Lower leg skin (tissue), 4 donors: ENCODE data around the gene TMEM132E. TPM values are rescaled to one million over a fixed set of nuclear protein-coding genes. Genes with fewer than 3 reads are reported as not detected.

Experiments used
- DNase-seq, 2 donors: peaks; one replicate each; pipeline ENCODE4 v3.0.0-alpha.2; 2019; ENCODE audit warnings: low spot score in 2 of 2
- H3K4me3 ChIP-seq: fragments of 200-600 bp; sonication (generic); 2 replicates; pipeline ENCODE4 v1.5.1; 2017; ENCODE audit warnings: mild to moderate bottlenecking, low read depth; ENCODE audit not compliant: poor library complexity, severe bottlenecking
- POLR2A ChIP-seq, 2 donors: fragments of 450-650 bp; IDR thresholded peaks; one replicate each; pipeline ENCODE4 v1.6.1; 2016 to 2017; ENCODE audit warnings: antibody characterized with exemption in 2 of 2, mild to moderate bottlenecking in 1 of 2, moderate library complexity in 1 of 2
- WGBS, 2 donors: methylation state at CpG; one replicate each; pipeline ENCODE4 v1.1.5; 2018; 5-methylcytosine and 5-hydroxymethylcytosine counted together
- intact Hi-C: fragments of 100-400 bp; cut with DNase I; formaldehyde crosslinking; loops from one replicate; pipeline ENCODE4 v1.15.0; 2023; ENCODE audit warnings: low total_unique reads
- total RNA-seq, 4 donors: library from RNA; depleted of rRNA; stranded (reverse); fragments of >200 nt; gene quantifications; one replicate each; pipeline ENCODE4 v1.1.0, GENCODE V29; 2016
- TF ChIP-seq, protein P1 (sequence below), 3 donors: fragments of 450-650 bp; IDR thresholded peaks; one replicate each; pipeline ENCODE4 v1.5.1; 2016; ENCODE audit warnings: antibody characterized with exemption in 3 of 3, mild to moderate bottlenecking in 3 of 3, moderate library complexity in 2 of 3

TMEM132E gene
- total RNA-seq, 4 donors from 2014 or later, result 0.10 TPM; not detected in 3

GRCh38 chr17:34610039-34610438 lies 30.7 kb downstream of the TMEM132E start:
- DNase-seq, result no peak
- H3K4me3 ChIP-seq, result no peak overlapping the region
- WGBS, 2 donors, result 46 to 47% methylated on average over 5 of the region's 5 CpGs
- TF ChIP-seq, protein P1, sequence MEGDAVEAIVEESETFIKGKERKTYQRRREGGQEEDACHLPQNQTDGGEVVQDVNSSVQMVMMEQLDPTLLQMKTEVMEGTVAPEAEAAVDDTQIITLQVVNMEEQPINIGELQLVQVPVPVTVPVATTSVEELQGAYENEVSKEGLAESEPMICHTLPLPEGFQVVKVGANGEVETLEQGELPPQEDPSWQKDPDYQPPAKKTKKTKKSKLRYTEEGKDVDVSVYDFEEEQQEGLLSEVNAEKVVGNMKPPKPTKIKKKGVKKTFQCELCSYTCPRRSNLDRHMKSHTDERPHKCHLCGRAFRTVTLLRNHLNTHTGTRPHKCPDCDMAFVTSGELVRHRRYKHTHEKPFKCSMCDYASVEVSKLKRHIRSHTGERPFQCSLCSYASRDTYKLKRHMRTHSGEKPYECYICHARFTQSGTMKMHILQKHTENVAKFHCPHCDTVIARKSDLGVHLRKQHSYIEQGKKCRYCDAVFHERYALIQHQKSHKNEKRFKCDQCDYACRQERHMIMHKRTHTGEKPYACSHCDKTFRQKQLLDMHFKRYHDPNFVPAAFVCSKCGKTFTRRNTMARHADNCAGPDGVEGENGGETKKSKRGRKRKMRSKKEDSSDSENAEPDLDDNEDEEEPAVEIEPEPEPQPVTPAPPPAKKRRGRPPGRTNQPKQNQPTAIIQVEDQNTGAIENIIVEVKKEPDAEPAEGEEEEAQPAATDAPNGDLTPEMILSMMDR (IDR thresholded peaks at IDR 0.05), result no peak
- no peak for TF ChIP-seq POLR2A (IDR thresholded peaks at IDR 0.05)
- intact Hi-C loops, result no loop called here

DNA sequence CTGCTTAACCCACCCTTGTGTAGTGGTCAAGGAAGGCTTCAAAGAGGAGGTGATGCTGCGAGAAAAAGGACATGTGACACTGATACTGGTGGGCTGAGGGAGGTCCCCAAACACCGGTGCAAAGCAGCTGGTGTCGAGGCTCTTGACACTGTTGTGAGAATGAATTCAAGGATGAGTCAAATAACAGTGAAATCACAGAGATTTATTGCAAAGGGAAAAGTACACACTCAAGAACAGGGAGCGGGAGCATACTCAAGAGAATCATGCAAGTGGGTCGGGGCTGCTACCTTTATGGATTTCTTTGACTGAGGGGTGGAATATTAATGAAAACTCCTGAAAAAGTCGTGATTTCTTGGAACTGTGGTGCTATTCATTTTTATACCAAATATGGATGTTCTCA lies 31.1 kb downstream of the TMEM132E start:
- intact Hi-C loops, result no loop called here
- WGBS, 2 donors, result 74 to 75% methylated on average over 6 of the region's 6 CpGs
- no peak overlapping the region for H3K4me3 ChIP-seq
- TF ChIP-seq, protein P1 (IDR thresholded peaks at IDR 0.05), result no peak
- TF ChIP-seq POLR2A (IDR thresholded peaks at IDR 0.05), result no peak
- DNase-seq, result no peak

DNA sequence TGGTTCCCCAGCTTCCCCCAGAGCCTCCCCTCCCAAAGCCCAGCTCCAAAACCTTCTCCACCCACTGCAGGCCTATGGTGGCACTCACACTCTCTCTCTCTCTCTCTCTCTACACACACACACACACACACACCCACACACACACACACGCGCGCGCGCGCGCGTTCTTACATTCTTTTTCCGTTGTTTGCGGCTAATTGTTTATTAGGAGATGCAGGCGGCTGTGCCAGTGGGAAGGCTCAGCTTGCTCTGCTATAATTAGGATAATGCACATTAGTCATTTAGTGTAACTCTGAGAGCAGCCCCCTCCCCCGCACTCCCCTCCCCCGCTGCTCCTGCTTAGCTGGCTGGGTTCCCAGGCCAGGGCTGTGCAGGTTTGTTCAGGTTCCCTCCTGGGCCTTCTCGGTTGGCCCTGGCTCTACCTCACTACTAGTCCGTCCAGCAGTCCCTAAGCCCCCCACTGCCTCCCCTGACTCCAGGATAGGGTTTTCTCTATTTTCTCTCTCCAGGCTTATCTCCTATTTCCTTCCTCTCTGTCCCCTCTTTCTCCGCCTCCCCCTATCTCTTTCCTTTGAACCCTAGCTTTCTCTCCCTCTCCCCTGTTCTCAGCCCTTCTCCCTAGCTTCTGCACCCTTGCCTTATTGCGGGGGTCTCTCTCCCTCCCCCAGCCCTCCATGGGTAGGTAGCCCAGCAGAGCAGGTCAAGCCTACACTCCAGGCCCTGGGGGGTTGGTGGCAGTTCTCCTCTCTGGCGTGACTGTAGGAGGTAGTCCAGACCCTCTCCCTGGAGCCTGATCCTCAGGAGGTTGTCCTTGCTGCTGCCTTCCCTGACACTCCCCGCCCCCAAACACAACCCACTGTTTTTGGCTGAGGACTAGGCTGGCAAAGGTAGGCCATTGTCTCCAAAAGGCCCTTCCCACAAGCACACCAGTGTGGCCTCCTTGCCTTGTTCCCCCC lies 34.0 kb downstream of the TMEM132E start:
- WGBS, 2 donors, result 26 to 31% methylated on average over 18 to 19 of the region's 19 CpGs
- no peak overlapping the region for H3K4me3 ChIP-seq
- DNase-seq, result no peak
- no peak for TF ChIP-seq POLR2A (IDR thresholded peaks at IDR 0.05)
- TF ChIP-seq, protein P1 (IDR thresholded peaks at IDR 0.05), result no peak
- intact Hi-C loops, result no loop called here

GRCh38 chr17:34614698-34615097 lies 35.3 kb downstream of the TMEM132E start:
- no peak for TF ChIP-seq POLR2A (IDR thresholded peaks at IDR 0.05)
- TF ChIP-seq, protein P1 (IDR thresholded peaks at IDR 0.05), result no peak
- intact Hi-C loops, result no loop called here
- H3K4me3 ChIP-seq, result no peak overlapping the region
- no peak for DNase-seq
- 71 to 72% methylated on average over 1 of the region's 1 CpG for WGBS, 2 donors

DNA sequence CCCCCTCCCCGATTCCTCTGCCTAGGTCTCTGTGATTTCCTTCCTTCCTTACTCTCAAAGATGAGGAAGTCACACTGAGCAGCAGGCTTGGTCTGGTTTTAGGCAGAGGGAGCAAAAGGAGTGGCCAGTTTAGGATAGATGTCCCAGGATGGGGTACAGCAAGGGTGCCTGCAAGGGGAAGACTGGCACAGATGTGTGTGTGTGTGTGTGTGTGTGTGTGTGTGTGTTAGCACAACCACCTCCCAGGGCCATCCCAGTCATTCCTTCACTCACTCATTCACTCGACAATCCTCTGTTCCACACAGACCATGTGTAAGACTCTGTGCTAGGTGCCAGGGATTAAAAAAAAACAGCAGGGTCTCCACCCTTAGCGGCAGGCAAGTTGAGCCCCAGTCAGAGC lies 35.9 kb downstream of the TMEM132E start:
- intact Hi-C loops, result no loop called here
- 57 to 62% methylated on average over 3 of the region's 3 CpGs for WGBS, 2 donors
- DNase-seq, result no peak
- TF ChIP-seq, protein P1 (IDR thresholded peaks at IDR 0.05), result no peak
- H3K4me3 ChIP-seq, result no peak overlapping the region
